GM23338 (cell line): ENCODE data around the gene SGCD. TPM values are rescaled to one million over a fixed set of nuclear protein-coding genes. Genes with fewer than 3 reads are reported as not detected.

Experiments
- ATAC-seq: fragments of 200-7000 bp; cut with Tn5 transposase; 3 replicates; pipeline ENCODE4 v1.9.1; 2020
- DNase-seq: peaks from one replicate; pipeline ENCODE4 v3.0.0-alpha.2; 2015; ENCODE audit warnings: low spot score
- H2AFZ ChIP-seq: fragments of 200-600 bp; sonication (generic); 2 replicates; pipeline ENCODE4 v1.8.0; 2016; ENCODE audit warnings: antibody characterized with exemption, mild to moderate bottlenecking, moderate library complexity
- H3F3A ChIP-seq: fragments of 200-600 bp; sonication (generic); replicated peaks from 2 replicates; pipeline ENCODE4 v1.8.0; 2017; ENCODE audit warnings: antibody characterized with exemption, mixed run types, low read depth
- H3K27ac ChIP-seq: fragments of 200-600 bp; sonication (generic); 2 replicates; pipeline ENCODE4 v1.6.1; 2016; ENCODE audit warnings: low read depth
- H3K27me3 ChIP-seq: fragments of 200-600 bp; sonication (generic); 2 replicates; pipeline ENCODE4 v1.8.0; 2016; ENCODE audit warnings: mild to moderate bottlenecking, mixed run types, moderate library complexity; ENCODE audit not compliant: insufficient read depth
- H3K36me3 ChIP-seq: fragments of 200-600 bp; sonication (generic); 2 replicates; pipeline ENCODE4 v1.8.0; 2016; ENCODE audit warnings: mild to moderate bottlenecking; ENCODE audit not compliant: insufficient read depth
- H3K4me1 ChIP-seq: fragments of 200-600 bp; sonication (generic); 2 replicates; pipeline ENCODE4 v1.8.0; 2016; ENCODE audit warnings: mild to moderate bottlenecking, moderate library complexity; ENCODE audit not compliant: insufficient read depth
- H3K4me2 ChIP-seq: fragments of 200-600 bp; sonication (generic); 2 replicates; pipeline ENCODE4 v1.7.1; 2017; ENCODE audit warnings: mixed run types
- H3K4me3 ChIP-seq: fragments of 200-600 bp; sonication (generic); 2 replicates; pipeline ENCODE4 v1.6.1; 2016; ENCODE audit warnings: mixed run types
- H3K79me2 ChIP-seq: fragments of 200-600 bp; sonication (generic); replicated peaks from 2 replicates; pipeline ENCODE4 v1.8.0; 2017; ENCODE audit warnings: mild to moderate bottlenecking; ENCODE audit not compliant: insufficient read depth
- H3K9me2 ChIP-seq: fragments of 200-600 bp; sonication (generic); 2 replicates; pipeline ENCODE4 v1.8.0; 2017; ENCODE audit not compliant: insufficient read depth
- H4K20me1 ChIP-seq: fragments of 200-600 bp; sonication (generic); replicated peaks from 2 replicates; pipeline ENCODE4 v1.8.0; 2017; ENCODE audit warnings: mild to moderate bottlenecking; ENCODE audit not compliant: insufficient read depth
- H3K27ac Mint-ChIP-seq: 2 replicates; pipeline ENCODE4 v1.8.0; 2020; ENCODE audit warnings: inconsistent platforms, mild to moderate bottlenecking, moderate library complexity, mixed read lengths
- H3K27me3 Mint-ChIP-seq: 3 replicates; pipeline ENCODE4 v1.8.0; 2022; ENCODE audit warnings: low read depth, mild to moderate bottlenecking, moderate library complexity, mixed read lengths, inconsistent platforms; ENCODE audit not compliant: insufficient read depth, poor library complexity
- H3K36me3 Mint-ChIP-seq: 3 replicates; pipeline ENCODE4 v1.8.0; 2021; ENCODE audit warnings: low read depth, mild to moderate bottlenecking, inconsistent platforms, moderate library complexity, mixed read lengths
- H3K4me1 Mint-ChIP-seq: 3 replicates; pipeline ENCODE4 v1.8.0; 2020; ENCODE audit warnings: mild to moderate bottlenecking, inconsistent platforms, mixed read lengths
- H3K4me3 Mint-ChIP-seq: 3 replicates; pipeline ENCODE4 v1.8.0; 2021; ENCODE audit warnings: moderate library complexity, mild to moderate bottlenecking, inconsistent platforms, mixed read lengths
- H3K9me3 Mint-ChIP-seq: 3 replicates; pipeline ENCODE4 v1.8.0; 2020; ENCODE audit warnings: moderate library complexity, mild to moderate bottlenecking, inconsistent platforms, mixed read lengths
- ETS1 ChIP-seq: IDR thresholded peaks from 2 replicates; pipeline ENCODE4 v1.6.1; 2016; ENCODE audit warnings: antibody characterized with exemption
- EZH2 ChIP-seq: fragments of 200-600 bp; sonication (generic); IDR thresholded peaks from one replicate; pipeline ENCODE4 v1.8.0; 2017; ENCODE audit warnings: antibody characterized with exemption, mild to moderate bottlenecking, low read depth; ENCODE audit not compliant: unreplicated experiment
- EZH2phosphoT487 ChIP-seq: fragments of 200-600 bp; sonication (generic); IDR thresholded peaks from one replicate; pipeline ENCODE4 v1.8.1; 2018; ENCODE audit warnings: antibody characterized with exemption; ENCODE audit not compliant: unreplicated experiment
- POLR2AphosphoS5 ChIP-seq: IDR thresholded peaks from 2 replicates; pipeline ENCODE4 v1.6.1; 2016; ENCODE audit warnings: antibody characterized with exemption, low read depth
- REST ChIP-seq: IDR thresholded peaks from one replicate; pipeline ENCODE4 v1.6.1; 2018; ENCODE audit warnings: antibody characterized with exemption; ENCODE audit not compliant: unreplicated experiment
- STAT1 ChIP-seq: IDR thresholded peaks from one replicate; pipeline ENCODE4 v1.6.1; 2016; ENCODE audit warnings: antibody characterized with exemption; ENCODE audit not compliant: unreplicated experiment
- ZNF114 ChIP-seq: fragments of 250-450 bp; sonication (Bioruptor Pico); IDR thresholded peaks from 2 replicates; pipeline ENCODE4 v1.5.0; 2020; ENCODE audit warnings: mild to moderate bottlenecking, moderate library complexity
- ZNF462 ChIP-seq: fragments of 250-450 bp; sonication (Bioruptor Pico); IDR thresholded peaks from 2 replicates; pipeline ENCODE4 v1.5.0; 2020; ENCODE audit warnings: mild to moderate bottlenecking, moderate library complexity
- polyA plus RNA-seq: library from polyadenylated mRNA; unstranded; fragments of >200 nt; fragmentation: Nextera tagmentation; extraction: Ambion mirVana; gene quantifications from 2 replicates; pipeline ENCODE4 v1.2.1, GENCODE V29; 2016
- total RNA-seq: library from RNA; depleted of rRNA; stranded (reverse); fragments of >200 nt; shearing (Covaris generic); gene quantifications from 2 replicates; pipeline ENCODE4 v1.2.3, GENCODE V29; 2014

The SGCD gene
- total and polyA plus RNA-seq, 2 experiments from 2014 or later = 0.03 to 0.05 TPM

GRCh38 chr5:156446526-156446925 lies 119.6 kb downstream of the SGCD start:
- peaks cover 70% of the 10 kb centered on the region for H3K4me1 ChIP-seq
- H3K36me3 ChIP-seq = no peaks in the 10 kb centered on the region
- TF ChIP-seq STAT1 (no peak), ZNF114 (CRISPR knock-in tag) (no peak), ETS1 (no peak), REST (no peak), EZH2 (no peak), EZH2phosphoT487 (no peak), ZNF462 (no peak), POLR2AphosphoS5 (no peak)
- Mint-ChIP-seq H3K4me3 (no peak overlapping the region), H3K27ac (0 out of 2 replicates have a peak overlapping the region, but pooled peaks have one; percentile 7), H3K9me3 (no peaks in the 10 kb centered on the region), H3K36me3 (no peaks in the 10 kb centered on the region), H3K4me1 (peaks cover 47% of the 10 kb centered on the region), H3K27me3 (peaks cover 1% of the 10 kb centered on the region)
- no peak for ATAC-seq
- H2AFZ ChIP-seq = no peak overlapping the region
- no peaks in the 10 kb centered on the region for H3F3A ChIP-seq
- no peak overlapping the region for H3K4me2 ChIP-seq
- H3K79me2 ChIP-seq = no peaks in the 10 kb centered on the region
- no peak overlapping the region for H3K27ac ChIP-seq
- H4K20me1 ChIP-seq = no peaks in the 10 kb centered on the region
- H3K27me3 ChIP-seq = no peaks in the 10 kb centered on the region
- DNase-seq = no peak
- H3K9me2 ChIP-seq = no peaks in the 10 kb centered on the region
- H3K4me3 ChIP-seq = no peak overlapping the region
